Fibroblast of peridontal ligament (primary cell): ENCODE results near the gene AZGP1.
"Not testable (repeated sequence)": the region's sequence is repeated elsewhere in the genome, so short reads cannot be mapped to it uniquely, and the experiment has no call there.

ENCODE experiments used
- DNase-seq: peaks from one replicate; pipeline ENCODE4 v3.0.0-alpha.2; 2010; ENCODE audit errors: extremely low read depth

The AZGP1 gene

GRCh38 chr7:99952649-99953048, 23.2 kb downstream of the AZGP1 start:
- not testable (repeated sequence) for DNase-seq

GRCh38 chr7:99950819-99951218, 25.0 kb downstream of the AZGP1 start:
- not testable (repeated sequence) for DNase-seq

- peak; percentile 40 for DNase-seq
Observed at GRCh38 chr7:99949645-99950228, 26.1 kb downstream of the AZGP1 start.

GRCh38 chr7:99947608-99948007, 28.2 kb downstream of the AZGP1 start:
- DNase-seq = no peak

GRCh38 chr7:99944497-99945070, 31.2 kb downstream of the AZGP1 start:
- no peak for DNase-seq

GRCh38 chr7:99943641-99944496, 32.0 kb downstream of the AZGP1 start:
- no peak for DNase-seq

- DNase-seq = no peak
Observed at GRCh38 chr7:99938296-99938695, 37.5 kb downstream of the AZGP1 start.

GRCh38 chr7:99935009-99935408, 40.8 kb downstream of the AZGP1 start:
- DNase-seq = not testable (repeated sequence)

- DNase-seq = no peak
Observed at GRCh38 chr7:99930376-99930775, 45.5 kb downstream of the AZGP1 start.

GRCh38 chr7:99929730-99930053, 46.1 kb downstream of the AZGP1 start:
- no peak for DNase-seq

GRCh38 chr7:99928994-99929729, 46.7 kb downstream of the AZGP1 start, which contains the start of gene GJC3:
Gene GJC3 (minus strand): TSS chr7:99929620. CDS start chr7:99929620, 0 bp downstream.
- DNase-seq = peak; percentile 47

GRCh38 chr7:99928188-99928587, 47.6 kb downstream of the AZGP1 start:
- no peak for DNase-seq

- no peak for DNase-seq
Observed at GRCh38 chr7:99927536-99927935, 48.3 kb downstream of the AZGP1 start.

GRCh38 chr7:99926321-99926720, 49.5 kb downstream of the AZGP1 start:
- no peak for DNase-seq

GRCh38 chr7:99923200-99923599, 52.6 kb downstream of the AZGP1 start:
- DNase-seq = no peak

GRCh38 chr7:99920149-99920548, 55.7 kb downstream of the AZGP1 start:
- DNase-seq = no peak

- no peak for DNase-seq
Observed at GRCh38 chr7:99919814-99920112, 56.1 kb downstream of the AZGP1 start.

GRCh38 chr7:99918959-99919813, 56.6 kb downstream of the AZGP1 start, which contains the start of gene TRIM4:
Gene TRIM4 (minus strand): TSS chr7:99919530. CDS start chr7:99919401, 129 bp downstream.
- DNase-seq = peak; percentile 92
